Pancreas (tissue), 10 donors: ENCODE results near the gene PEX26. TPM values are rescaled to one million over a fixed set of nuclear protein-coding genes. Genes with fewer than 3 reads are reported as not detected.

Source experiments
- ATAC-seq, 4 donors: fragments of 200-7000 bp; cut with Tn5 transposase; one replicate each; pipeline versions ENCODE4 v1.8.0 to v1.9.1; 2020; ENCODE audit warnings: mild to moderate bottlenecking in 4 of 4, moderate library complexity in 4 of 4
- DNase-seq, 6 donors: peaks; one replicate each; pipeline ENCODE4 v3.0.0-alpha.2; 2020
- FAIRE-seq: peaks from 2 replicates; lab custom pipeline; 2012; peaks lifted over from hg19 to GRCh38; lab: Jason Lieb, UNC
- H3K27ac ChIP-seq, 4 donors: fragments of 200-600 bp; sonication (generic); 1 replicate in 3 of 4; 2 replicates in 1 of 4; pipeline versions ENCODE4 v1.5.0 to v1.8.0; 2020
- H3K27me3 ChIP-seq, 4 donors: fragments of 200-600 bp; one replicate each; pipeline ENCODE4 v1.8.0; 2021
- H3K36me3 ChIP-seq, 3 donors: fragments of 200-600 bp; sonication (generic) in 1 of 3; one replicate each; pipeline versions ENCODE4 v1.5.0 to v1.8.0; 2020 to 2021
- H3K4me1 ChIP-seq, 3 donors: fragments of 200-600 bp; one replicate each; pipeline ENCODE4 v1.8.0; 2021
- H3K4me3 ChIP-seq, 4 donors: fragments of 200-600 bp; sonication (generic) in 2 of 4; one replicate each; pipeline versions ENCODE4 v1.5.0 to v1.8.0; 2020 to 2021
- H3K9me3 ChIP-seq, 4 donors: fragments of 200-600 bp; one replicate each; pipeline ENCODE4 v1.8.0; 2021
- WGBS, 2 donors: extraction: QIAGEN DNeasy Blood & Tissue Kit; methylation state at CpG; one replicate each; pipeline ENCODE4 v1.1.7; 2013; 5-methylcytosine and 5-hydroxymethylcytosine counted together
- intact Hi-C, 3 donors: fragments of 100-400 bp; cut with DNase I; formaldehyde crosslinking; loops; one replicate each; pipeline versions ENCODE4 v1.11.1 to v1.14.2; 2022
- polyA plus RNA-seq, 2 donors: library from polyadenylated mRNA; stranded (reverse); fragments of 200-250 nt; gene quantifications; one replicate each; pipeline ENCODE4 v1.2.3, GENCODE V29; 2013
- total RNA-seq, 6 donors: library from RNA; stranded (reverse); fragmentation: NEBNext Ultra II Directional in 4 of 6; extraction: Animal tissue kit (Norgen Biotek cat#: 25700) in 4 of 6; gene quantifications; one replicate each; pipeline versions ENCODE4 v1.2.1 to v1.2.4, GENCODE V29; 2021 to 2023
- TF ChIP-seq, protein P1 (sequence below), 4 donors: fragments of 200-600 bp; sonication (generic) in 3 of 4; IDR thresholded peaks; one replicate each; pipeline versions ENCODE4 v1.5.0 to v1.8.0; 2021; ENCODE audit warnings: antibody characterized with exemption in 4 of 4
- donor health status: healthy with polysubstance abuse.
- donor health status: DM: no; HTN: no; CAD: no; lungs with moderate emphysema.
- donor health status: DM: no; HTN: no; CAD: no.
- donor health status: control.
- donor health status: control.
- donor health status: Bipolar disorder and iron deficiency.
- donor health status: DM: yes; HTN: yes; CAD: no.
- donor health status: DM: no; HTN: no; CAD: no.
- donor health status: DM: no; HTN: no; CAD: no.
- donor health status: DM: yes; HTN: yes; CAD: no.

PEX26 gene
- total and polyA plus RNA-seq, 8 donors: 9.3 to 26.5 (median 14.3) TPM

DNA sequence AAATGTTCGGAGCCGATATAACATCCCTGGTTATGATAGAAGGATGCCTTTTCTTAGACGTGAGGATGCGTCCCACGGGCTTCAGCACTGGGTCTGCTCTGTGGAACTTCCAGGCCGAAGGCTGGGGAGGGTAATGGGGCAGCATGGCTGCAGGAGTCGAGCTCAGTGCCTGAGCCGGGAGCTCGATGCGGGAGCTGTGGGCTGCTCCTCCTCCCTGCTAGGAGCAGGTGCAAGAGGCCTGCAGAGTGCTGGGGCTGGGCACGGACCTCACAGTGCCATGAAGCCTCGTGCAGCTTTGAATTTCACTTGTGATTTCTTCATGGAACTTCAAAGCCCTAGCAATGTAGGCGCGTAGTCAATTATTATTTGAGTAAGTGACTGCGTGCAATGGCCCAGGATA, 38.8 kb downstream of the PEX26 start:
- no peak for ATAC-seq
- H3K36me3 ChIP-seq: no peaks in the 10 kb centered on the region
- H3K27me3 ChIP-seq: no peaks in the 10 kb centered on the region
- no peaks in the 10 kb centered on the region for H3K9me3 ChIP-seq
- no peak for FAIRE-seq
- TF ChIP-seq, protein P1, sequence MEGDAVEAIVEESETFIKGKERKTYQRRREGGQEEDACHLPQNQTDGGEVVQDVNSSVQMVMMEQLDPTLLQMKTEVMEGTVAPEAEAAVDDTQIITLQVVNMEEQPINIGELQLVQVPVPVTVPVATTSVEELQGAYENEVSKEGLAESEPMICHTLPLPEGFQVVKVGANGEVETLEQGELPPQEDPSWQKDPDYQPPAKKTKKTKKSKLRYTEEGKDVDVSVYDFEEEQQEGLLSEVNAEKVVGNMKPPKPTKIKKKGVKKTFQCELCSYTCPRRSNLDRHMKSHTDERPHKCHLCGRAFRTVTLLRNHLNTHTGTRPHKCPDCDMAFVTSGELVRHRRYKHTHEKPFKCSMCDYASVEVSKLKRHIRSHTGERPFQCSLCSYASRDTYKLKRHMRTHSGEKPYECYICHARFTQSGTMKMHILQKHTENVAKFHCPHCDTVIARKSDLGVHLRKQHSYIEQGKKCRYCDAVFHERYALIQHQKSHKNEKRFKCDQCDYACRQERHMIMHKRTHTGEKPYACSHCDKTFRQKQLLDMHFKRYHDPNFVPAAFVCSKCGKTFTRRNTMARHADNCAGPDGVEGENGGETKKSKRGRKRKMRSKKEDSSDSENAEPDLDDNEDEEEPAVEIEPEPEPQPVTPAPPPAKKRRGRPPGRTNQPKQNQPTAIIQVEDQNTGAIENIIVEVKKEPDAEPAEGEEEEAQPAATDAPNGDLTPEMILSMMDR (IDR thresholded peaks at IDR 0.05): no peak
- intact Hi-C loops: no loop called here
- H3K27ac ChIP-seq: no peak overlapping the region
- no peak overlapping the region for H3K4me3 ChIP-seq
- no peaks in the 10 kb centered on the region for H3K4me1 ChIP-seq
- WGBS, 2 donors: 87 to 93% methylated on average over 15 of the region's 15 CpGs
- DNase-seq: no peak

GRCh38 chr22:18118345-18118915, 40.6 kb downstream of the PEX26 start:
- WGBS, 2 donors: 85 to 89% methylated on average over 9 of the region's 9 CpGs
- FAIRE-seq (no peak), ATAC-seq (no peak), DNase-seq (no peak)
- TF ChIP-seq, protein P1 (IDR thresholded peaks at IDR 0.05): no peak
- H3K9me3 ChIP-seq: no peaks in the 10 kb centered on the region
- H3K4me1 ChIP-seq: no peaks in the 10 kb centered on the region
- H3K4me3 ChIP-seq: no peak overlapping the region
- no peak overlapping the region for H3K27ac ChIP-seq
- intact Hi-C loops: no loop called here
- H3K36me3 ChIP-seq: no peaks in the 10 kb centered on the region
- no peaks in the 10 kb centered on the region for H3K27me3 ChIP-seq

DNA sequence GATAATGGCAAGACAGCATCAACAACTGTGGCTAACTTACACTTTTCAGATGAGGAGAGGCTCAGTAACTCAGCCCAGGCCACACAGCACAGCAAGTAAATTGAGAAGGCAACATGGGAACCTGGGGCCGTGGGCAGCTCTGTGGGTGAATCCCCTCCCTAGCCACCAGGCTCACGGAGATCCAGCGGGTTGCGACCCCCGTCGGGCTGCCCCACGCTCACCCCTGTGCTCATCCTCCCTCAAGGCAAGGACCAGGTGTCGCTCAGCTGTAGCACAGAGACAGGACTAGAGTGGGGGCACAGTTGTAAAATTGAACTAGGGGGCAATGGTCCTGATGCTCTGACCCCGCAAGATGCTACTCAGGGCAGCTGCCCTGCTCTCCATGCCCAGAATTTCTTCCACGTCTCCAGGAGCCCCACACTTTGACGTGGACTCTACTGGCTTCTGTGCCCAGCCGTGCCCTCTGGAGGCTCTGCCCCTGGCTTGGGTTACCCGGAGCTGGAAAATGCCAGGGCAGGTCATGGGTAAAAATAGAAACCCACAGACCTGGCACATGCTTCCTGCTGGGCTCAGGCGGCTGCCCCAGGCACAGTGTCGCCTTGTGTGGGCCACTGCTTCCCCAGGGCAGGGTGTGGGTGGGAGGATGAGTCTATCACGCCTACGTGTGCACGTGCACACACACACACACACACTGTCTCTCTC, 41.8 kb downstream of the PEX26 start:
- 88 to 90% methylated on average over 18 of the region's 18 CpGs for WGBS, 2 donors
- Histone ChIP-seq H3K36me3 (no peaks in the 10 kb centered on the region), H3K4me3 (no peak overlapping the region), H3K4me1 (no peaks in the 10 kb centered on the region), H3K9me3 (no peaks in the 10 kb centered on the region), H3K27me3 (no peaks in the 10 kb centered on the region), H3K27ac (no peak overlapping the region)
- intact Hi-C loops: no loop called here
- ATAC-seq (no peak), DNase-seq (no peak), FAIRE-seq (no peak)
- TF ChIP-seq, protein P1 (IDR thresholded peaks at IDR 0.05): no peak

GRCh38 chr22:18120857-18121256, 43.1 kb downstream of the PEX26 start:
- no peak overlapping the region for H3K27ac ChIP-seq
- WGBS, 2 donors: 92 to 93% methylated on average over 4 of the region's 4 CpGs
- no peak for ATAC-seq
- DNase-seq: no peak
- intact Hi-C loops: no loop called here
- TF ChIP-seq, protein P1 (IDR thresholded peaks at IDR 0.05): no peak
- no peaks in the 10 kb centered on the region for H3K9me3 ChIP-seq
- no peaks in the 10 kb centered on the region for H3K27me3 ChIP-seq
- H3K4me1 ChIP-seq: no peaks in the 10 kb centered on the region
- H3K4me3 ChIP-seq: no peak overlapping the region
- no peaks in the 10 kb centered on the region for H3K36me3 ChIP-seq
- FAIRE-seq: no peak

DNA sequence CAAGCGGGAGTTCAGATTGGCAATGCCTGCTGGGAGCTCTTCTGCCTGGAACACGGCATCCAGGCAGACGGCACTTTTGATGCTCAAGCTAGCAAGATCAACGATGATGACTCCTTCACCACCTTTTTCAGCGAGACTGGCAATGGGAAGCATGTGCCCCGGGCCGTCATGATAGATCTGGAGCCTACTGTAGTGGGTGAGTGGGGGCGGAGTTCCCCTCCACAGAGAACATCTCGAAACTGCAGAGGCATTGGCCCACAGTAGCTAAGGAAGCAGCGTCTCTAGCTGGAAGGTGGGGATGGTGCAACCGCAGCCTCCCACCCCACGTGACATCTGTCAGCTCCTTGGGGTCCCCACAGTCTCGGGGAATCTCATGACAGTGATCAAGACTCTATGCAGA, 43.7 kb downstream of the PEX26 start:
- intact Hi-C loops: no loop called here
- Histone ChIP-seq H3K9me3 (no peaks in the 10 kb centered on the region), H3K4me3 (no peak overlapping the region), H3K27ac (no peak overlapping the region), H3K36me3 (no peaks in the 10 kb centered on the region), H3K4me1 (no peaks in the 10 kb centered on the region), H3K27me3 (no peaks in the 10 kb centered on the region)
- ATAC-seq: no peak
- TF ChIP-seq, protein P1 (IDR thresholded peaks at IDR 0.05): no peak
- DNase-seq: no peak
- no peak for FAIRE-seq
- WGBS, 2 donors: 84 to 93% methylated on average over 13 of the region's 13 CpGs
